Suprapubic skin (tissue), 4 donors: ENCODE data around the gene RNLS. TPM values are rescaled to one million over a fixed set of nuclear protein-coding genes. Genes with fewer than 3 reads are reported as not detected.

ENCODE experiments used
- DNase-seq, 2 donors: peaks; one replicate each; pipeline ENCODE4 v3.0.0-alpha.2; 2019; ENCODE audit warnings: low spot score in 2 of 2
- H3K27ac ChIP-seq: fragments of 200-600 bp; sonication (generic); one replicate; pipeline ENCODE4 v1.5.1; 2019
- H3K27me3 ChIP-seq: fragments of 200-600 bp; sonication (generic); one replicate; pipeline ENCODE4 v1.5.1; 2019
- H3K36me3 ChIP-seq: fragments of 200-600 bp; sonication (generic); one replicate; pipeline ENCODE4 v1.5.1; 2019
- H3K4me1 ChIP-seq: fragments of 200-600 bp; sonication (generic); one replicate; pipeline ENCODE4 v1.5.1; 2019
- H3K4me3 ChIP-seq: fragments of 200-600 bp; sonication (generic); one replicate; pipeline ENCODE4 v1.5.1; 2019; ENCODE audit warnings: mild to moderate bottlenecking
- H3K9me3 ChIP-seq: fragments of 200-600 bp; sonication (generic); one replicate; pipeline ENCODE4 v1.5.1; 2019
- CTCF ChIP-seq, 2 donors: fragments of 200-600 bp in 1 of 2; fragments of 450-650 bp in 1 of 2; sonication (generic) in 1 of 2; IDR thresholded peaks; one replicate each; pipeline ENCODE4 v1.5.1; 2016 to 2019; ENCODE audit warnings: antibody characterized with exemption in 2 of 2, mild to moderate bottlenecking in 1 of 2, moderate library complexity in 1 of 2
- EP300 ChIP-seq: sonication (generic); formaldehyde crosslinking; IDR thresholded peaks from one replicate; pipeline ENCODE4 v1.6.1; 2017; ENCODE audit warnings: antibody characterized with exemption
- POLR2A ChIP-seq, 2 donors: fragments of 450-650 bp; IDR thresholded peaks; one replicate each; pipeline ENCODE4 v1.6.1; 2017; ENCODE audit warnings: antibody characterized with exemption in 2 of 2, mild to moderate bottlenecking in 2 of 2, moderate library complexity in 2 of 2
- POLR2AphosphoS5 ChIP-seq, 3 donors: sonication (generic); formaldehyde crosslinking; IDR thresholded peaks; one replicate each; pipeline ENCODE4 v1.6.1; 2017; ENCODE audit warnings: antibody characterized with exemption in 3 of 3
- WGBS: methylation state at CpG from one replicate; pipeline ENCODE4 v1.1.5; 2018; 5-methylcytosine and 5-hydroxymethylcytosine counted together
- total RNA-seq, 4 donors: library from RNA; depleted of rRNA; stranded (reverse); fragments of >200 nt; gene quantifications; one replicate each; pipeline ENCODE4 v1.1.0, GENCODE V29; 2016

RNLS gene
- total RNA-seq, 4 donors from 2014 or later: 9.8 to 23.7 (median 19.2) TPM

- no peak for DNase-seq
- Histone ChIP-seq H3K27ac (no peak overlapping the region), H3K4me3 (no peak overlapping the region), H3K27me3 (no peaks in the 10 kb centered on the region), H3K36me3 (no peaks in the 10 kb centered on the region), H3K9me3 (no peaks in the 10 kb centered on the region), H3K4me1 (no peaks in the 10 kb centered on the region)
- no peak for TF ChIP-seq POLR2A (IDR thresholded peaks at IDR 0.05)
- TF ChIP-seq POLR2AphosphoS5 (IDR thresholded peaks at IDR 0.05): no peak
- TF ChIP-seq EP300: no peak
- no peak for TF ChIP-seq CTCF (IDR thresholded peaks at IDR 0.05)
- WGBS: 66% methylated on average over 4 of the region's 4 CpGs
These were observed 54.1 kb downstream of the RNLS start for GRCh38 chr10:88528806-88529570.

GRCh38 chr10:88528201-88528600 is 54.9 kb downstream of the RNLS start:
- Histone ChIP-seq H3K27me3 (no peaks in the 10 kb centered on the region), H3K27ac (no peak overlapping the region), H3K4me3 (no peak overlapping the region), H3K9me3 (no peaks in the 10 kb centered on the region), H3K4me1 (no peaks in the 10 kb centered on the region), H3K36me3 (no peaks in the 10 kb centered on the region)
- TF ChIP-seq CTCF (IDR thresholded peaks at IDR 0.05) (no peak), POLR2A (IDR thresholded peaks at IDR 0.05) (no peak), POLR2AphosphoS5 (IDR thresholded peaks at IDR 0.05) (no peak), EP300 (no peak)
- DNase-seq: no peak

GRCh38 chr10:88527245-88527644 is 55.9 kb downstream of the RNLS start:
- Histone ChIP-seq H3K27me3 (no peaks in the 10 kb centered on the region), H3K27ac (no peak overlapping the region), H3K9me3 (no peaks in the 10 kb centered on the region), H3K4me3 (no peak overlapping the region), H3K4me1 (no peaks in the 10 kb centered on the region), H3K36me3 (no peaks in the 10 kb centered on the region)
- DNase-seq: no peak
- TF ChIP-seq POLR2A (IDR thresholded peaks at IDR 0.05) (no peak), EP300 (no peak), CTCF (IDR thresholded peaks at IDR 0.05) (no peak), POLR2AphosphoS5 (IDR thresholded peaks at IDR 0.05) (no peak)
- WGBS: 96% methylated on average over 1 of the region's 1 CpG

GRCh38 chr10:88526501-88527105 is 56.5 kb downstream of the RNLS start:
- no peak for DNase-seq
- H3K27me3 ChIP-seq: no peaks in the 10 kb centered on the region
- H3K4me1 ChIP-seq: peaks cover 3% of the 10 kb centered on the region
- no peaks in the 10 kb centered on the region for H3K9me3 ChIP-seq
- H3K27ac ChIP-seq: no peak overlapping the region
- no peak for TF ChIP-seq EP300
- no peak for TF ChIP-seq POLR2A (IDR thresholded peaks at IDR 0.05)
- H3K4me3 ChIP-seq: no peak overlapping the region
- H3K36me3 ChIP-seq: no peaks in the 10 kb centered on the region
- WGBS: 90% methylated on average over 3 of the region's 3 CpGs

- WGBS: 85% methylated on average over 3 of the region's 3 CpGs
- H3K36me3 ChIP-seq: no peaks in the 10 kb centered on the region
- TF ChIP-seq EP300: no peak
- no peak for TF ChIP-seq POLR2AphosphoS5 (IDR thresholded peaks at IDR 0.05)
- peaks cover 3% of the 10 kb centered on the region for H3K4me1 ChIP-seq
- no peak for DNase-seq
- no peaks in the 10 kb centered on the region for H3K9me3 ChIP-seq
- no peak overlapping the region for H3K4me3 ChIP-seq
- no peaks in the 10 kb centered on the region for H3K27me3 ChIP-seq
- no peak overlapping the region for H3K27ac ChIP-seq
These were observed 57.6 kb downstream of the RNLS start for GRCh38 chr10:88525371-88526069.
